DMS114 treated with DMSO at 0.1 percent for 48 hours (cell line): ENCODE measurements around the gene OBSCN.
"Not testable (repeated sequence)": the region's sequence is repeated elsewhere in the genome, so short reads cannot be mapped to it uniquely, and the experiment has no call there.

Experiments
- DNase-seq: peaks from one replicate; lab custom pipeline; 2025; ENCODE audit not compliant: unreplicated experiment; lab: John Stamatoyannopoulos, UW

OBSCN gene

DNA sequence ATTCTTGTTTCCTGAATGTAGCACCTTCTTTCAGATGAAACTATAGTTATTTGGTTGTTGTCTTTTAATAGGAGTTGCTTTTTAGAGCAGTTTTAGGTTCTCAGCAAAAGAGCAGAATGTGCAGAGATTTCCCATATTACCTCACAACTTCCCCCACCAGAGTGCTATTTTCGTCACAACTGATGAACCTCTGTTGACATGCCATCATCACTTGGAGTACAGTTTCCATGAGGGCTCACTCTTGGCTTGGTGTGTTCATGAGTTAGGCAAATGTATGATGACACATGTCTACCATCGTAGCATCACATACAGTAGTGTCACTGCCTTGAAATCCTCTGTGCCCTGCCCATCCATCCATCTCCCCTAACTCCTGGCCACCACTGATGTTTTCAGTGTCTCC, 38.5 kb upstream of the OBSCN start:
- no peak for DNase-seq

DNA sequence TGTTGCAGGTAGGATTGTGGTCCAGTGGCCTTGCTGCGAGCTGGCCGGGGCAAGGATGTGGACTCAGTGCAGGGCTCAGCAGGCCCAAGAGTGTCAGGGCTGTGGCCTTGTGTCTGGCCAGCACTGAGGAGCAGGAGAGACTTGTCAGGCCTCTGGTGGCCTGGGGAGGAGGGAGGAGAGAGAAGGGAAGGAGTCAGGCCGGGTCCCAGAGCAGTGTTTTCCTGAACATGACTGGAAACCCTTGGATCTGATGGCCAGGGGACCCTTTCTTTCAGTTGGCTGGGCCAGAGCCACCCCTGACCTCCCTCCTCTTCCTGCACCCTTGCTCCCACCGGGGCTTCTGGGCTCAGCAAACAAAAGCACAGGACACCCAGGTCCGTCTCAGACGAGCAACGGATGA, 37.2 kb upstream of the OBSCN start:
- no peak for DNase-seq

DNA sequence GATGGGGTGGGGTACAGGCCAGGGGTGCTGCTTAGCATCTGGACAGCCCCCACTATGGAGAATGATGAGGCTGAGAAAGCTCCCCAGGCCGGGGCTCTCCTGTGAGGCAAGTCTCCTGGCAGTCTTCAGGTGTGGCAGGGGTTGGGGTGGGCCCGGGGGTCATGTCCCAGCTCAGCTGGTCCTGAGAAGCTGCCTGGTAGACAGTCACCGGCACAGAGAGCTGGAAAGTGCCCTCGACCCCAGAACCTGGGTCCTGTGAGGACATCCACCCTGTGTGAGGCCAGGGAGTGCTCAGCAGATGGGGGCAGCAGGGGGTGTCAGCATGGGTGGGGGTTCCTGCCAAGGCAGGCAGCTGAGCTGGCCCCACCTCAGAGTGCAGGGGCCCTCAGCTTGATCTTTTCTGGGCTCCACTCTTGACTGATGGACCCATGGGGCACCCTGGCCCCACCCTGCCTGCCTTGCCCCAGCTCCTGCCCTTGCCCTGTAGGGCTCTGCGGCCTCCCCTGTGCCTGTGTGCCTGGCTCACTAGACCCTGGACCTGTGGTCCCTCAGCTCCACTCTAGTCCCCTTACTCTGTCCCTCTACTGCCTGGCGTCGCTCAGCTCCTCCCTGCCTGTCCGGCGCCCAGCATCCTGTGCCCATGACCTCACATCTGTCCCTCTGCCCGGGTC, 36.5 kb upstream of the OBSCN start:
- DNase-seq: no peak

DNA sequence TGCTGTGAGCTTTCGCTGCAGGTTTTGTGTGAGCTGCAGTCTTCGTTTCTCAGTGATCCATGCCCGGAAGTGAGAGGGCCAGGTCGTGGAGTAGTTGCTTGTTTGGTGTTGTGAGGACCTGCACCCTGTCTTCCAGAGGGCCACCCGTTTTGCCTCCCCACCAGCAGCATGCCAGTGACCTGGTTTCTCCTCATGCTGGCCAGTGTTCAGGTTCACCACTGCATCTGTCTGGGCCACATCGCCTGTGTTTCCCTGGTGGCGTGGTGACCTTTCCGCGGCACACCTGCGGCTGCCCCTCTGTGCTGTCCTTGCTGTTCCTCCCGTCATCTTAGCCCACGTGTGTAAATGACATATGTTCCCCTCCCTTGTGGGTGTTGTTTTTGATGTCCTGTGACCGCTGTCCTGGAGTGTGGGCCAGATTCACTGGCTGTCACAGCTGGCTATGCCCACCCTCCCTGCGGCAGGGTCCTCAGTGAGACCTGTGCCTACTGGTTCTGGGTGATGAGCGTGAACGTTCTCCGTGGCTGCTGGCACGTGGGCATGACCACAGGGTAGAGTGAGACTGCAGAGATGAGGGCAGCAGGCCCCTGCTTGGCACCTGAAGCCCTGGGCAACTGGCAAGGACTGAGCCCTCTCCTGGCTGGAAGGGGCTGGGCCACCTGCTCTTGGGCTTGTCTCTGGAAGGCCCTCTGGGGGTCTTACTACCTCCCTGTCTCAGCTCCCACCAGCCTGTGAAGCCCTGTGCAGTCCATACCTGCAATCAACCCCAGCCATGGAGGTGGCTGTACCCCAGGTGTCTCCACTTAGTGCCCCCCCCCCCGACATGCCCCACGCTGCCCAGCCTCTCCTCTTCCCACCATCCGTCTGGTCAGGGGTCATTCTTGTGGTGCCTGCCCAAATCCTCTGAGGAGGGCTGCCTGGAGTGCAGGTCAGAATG, 35.0 kb upstream of the OBSCN start:
- no peak for DNase-seq

DNA sequence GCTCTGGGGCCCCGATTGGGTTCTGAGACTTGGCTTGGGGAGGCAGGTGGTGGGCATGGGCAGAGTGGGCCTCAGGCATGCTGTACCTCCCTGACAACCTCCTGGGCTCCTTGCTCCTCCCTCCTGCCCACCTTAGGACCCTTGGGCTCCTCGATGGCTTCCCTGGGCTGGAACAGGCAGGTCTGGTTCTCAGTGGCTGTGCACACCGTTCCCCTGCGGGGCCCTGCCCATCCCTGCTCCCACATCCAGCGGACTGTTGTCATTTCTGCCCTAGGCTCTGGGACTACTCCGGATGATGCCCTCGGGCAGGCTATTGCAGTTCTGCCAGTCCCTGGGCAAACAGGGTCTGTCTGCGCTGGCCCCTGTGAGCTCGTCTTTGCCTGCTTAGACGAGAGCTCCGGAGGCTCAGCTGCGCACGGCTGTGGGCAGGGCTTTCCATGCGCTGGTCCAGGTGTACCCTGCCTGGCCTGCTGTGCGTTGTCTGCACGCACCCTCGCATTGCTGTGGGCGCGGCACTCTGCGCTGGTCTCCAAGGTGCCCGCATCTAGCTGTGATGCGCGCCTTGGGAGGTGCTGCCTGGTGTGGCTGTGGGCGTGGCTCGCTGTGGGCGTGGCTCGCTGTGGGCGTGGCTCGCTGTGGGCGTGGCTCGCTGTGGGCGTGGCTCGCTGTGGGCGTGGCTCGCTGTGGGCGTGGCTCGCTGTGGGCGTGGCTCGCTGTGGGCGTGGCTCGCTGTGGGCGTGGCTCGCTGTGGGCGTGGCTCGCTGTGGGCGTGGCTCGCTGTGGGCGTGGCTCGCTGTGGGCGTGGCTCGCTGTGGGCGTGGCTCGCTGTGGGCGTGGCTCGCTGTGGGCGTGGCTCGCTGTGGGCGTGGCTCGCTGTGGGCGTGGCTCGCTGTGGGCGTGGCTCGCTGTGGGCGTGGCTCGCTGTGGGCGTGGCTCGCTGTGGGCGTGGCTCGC, 34.0 kb upstream of the OBSCN start:
- DNase-seq: not testable (repeated sequence)

DNA sequence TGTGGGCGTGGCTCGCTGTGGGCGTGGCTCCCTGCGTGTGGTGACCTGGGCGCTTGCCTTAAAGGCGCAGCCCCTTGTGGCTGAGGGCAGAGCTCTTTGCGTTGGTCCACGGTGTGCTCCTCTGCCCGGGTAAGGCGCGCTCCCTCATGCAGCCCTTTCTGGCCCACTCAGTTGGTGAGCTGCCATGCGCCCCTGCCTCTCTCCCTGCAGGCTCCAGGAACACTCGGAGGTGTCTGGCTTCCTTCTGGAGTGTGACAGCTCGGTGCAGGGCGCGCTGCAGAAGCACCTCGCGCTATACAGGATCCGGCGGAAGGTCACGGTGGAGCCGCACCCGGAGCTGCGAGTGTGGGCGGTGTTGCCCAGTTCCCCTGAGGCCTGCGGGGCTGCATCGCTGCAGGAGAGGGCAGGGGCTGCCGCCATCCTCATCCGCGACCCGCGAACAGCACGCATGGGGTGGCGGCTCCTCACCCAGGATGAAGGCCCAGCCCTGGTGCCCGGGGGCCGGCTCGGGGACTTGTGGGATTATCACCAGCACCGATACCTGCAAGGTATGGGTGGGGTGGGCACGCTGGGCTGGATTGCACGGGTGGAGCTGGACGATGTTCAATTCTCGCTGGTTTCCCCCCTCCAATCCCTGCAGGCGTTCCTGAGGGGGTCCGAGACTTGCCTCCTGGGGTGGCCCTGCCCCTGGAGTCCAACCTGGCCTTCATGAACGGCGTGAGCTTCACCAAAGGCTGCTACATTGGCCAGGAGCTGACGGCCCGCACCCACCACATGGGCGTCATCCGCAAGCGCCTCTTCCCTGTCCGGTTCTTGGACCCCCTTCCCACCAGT, 33.1 kb upstream of the OBSCN start:
- DNase-seq: no peak

DNA sequence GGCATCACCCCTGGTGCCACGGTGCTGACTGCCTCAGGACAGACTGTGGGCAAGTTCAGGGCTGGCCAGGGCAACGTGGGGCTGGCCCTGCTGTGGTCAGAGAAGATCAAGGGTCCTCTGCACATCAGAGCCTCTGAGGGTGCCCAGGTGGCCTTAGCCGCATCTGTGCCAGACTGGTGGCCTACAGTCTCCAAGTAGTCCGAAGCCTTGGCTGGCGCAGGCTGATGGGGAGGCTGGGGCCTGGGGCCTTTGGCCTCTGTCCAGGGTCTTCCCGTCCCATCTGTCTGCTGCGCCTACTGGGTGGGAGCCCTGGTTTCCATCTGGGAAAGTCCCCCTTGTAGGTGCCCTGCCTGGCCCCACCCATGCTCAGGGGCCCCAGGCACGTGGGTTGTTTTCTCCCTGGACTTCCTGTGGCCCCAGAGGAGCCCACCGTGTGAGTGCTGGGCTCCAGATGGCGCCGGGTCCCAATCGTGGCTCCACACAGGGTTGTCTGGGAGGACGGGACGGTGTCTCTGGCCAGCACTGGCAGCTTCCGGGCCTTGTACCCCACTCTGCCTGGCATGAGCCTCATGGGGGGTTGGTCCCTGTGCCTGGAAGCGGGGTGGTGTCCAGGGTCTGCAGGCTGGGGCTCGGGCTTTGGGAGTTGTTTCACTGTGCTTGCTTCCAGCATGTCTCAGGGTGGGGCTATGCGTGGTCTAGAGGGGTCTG, 32.4 kb upstream of the OBSCN start:
- no peak for DNase-seq

DNA sequence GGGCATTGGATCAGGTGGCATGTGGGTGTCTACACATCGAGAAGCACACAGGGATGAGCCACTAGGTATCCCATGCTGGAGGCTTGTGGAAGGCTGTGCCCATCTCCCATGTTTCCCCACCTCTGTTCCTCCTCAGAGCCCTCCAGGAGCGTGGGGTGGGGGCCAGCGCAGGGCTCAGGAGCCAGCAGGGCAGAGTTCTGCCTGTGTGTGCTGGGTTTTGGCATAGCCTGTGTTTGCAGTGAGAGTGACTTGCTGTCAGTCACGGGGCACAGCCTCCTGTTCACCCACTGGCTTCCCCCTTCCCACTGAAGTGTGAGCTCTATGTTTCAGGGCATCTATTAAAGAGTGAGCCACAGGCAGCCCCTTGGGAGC, 31.8 kb upstream of the OBSCN start:
- no peak for DNase-seq

DNA sequence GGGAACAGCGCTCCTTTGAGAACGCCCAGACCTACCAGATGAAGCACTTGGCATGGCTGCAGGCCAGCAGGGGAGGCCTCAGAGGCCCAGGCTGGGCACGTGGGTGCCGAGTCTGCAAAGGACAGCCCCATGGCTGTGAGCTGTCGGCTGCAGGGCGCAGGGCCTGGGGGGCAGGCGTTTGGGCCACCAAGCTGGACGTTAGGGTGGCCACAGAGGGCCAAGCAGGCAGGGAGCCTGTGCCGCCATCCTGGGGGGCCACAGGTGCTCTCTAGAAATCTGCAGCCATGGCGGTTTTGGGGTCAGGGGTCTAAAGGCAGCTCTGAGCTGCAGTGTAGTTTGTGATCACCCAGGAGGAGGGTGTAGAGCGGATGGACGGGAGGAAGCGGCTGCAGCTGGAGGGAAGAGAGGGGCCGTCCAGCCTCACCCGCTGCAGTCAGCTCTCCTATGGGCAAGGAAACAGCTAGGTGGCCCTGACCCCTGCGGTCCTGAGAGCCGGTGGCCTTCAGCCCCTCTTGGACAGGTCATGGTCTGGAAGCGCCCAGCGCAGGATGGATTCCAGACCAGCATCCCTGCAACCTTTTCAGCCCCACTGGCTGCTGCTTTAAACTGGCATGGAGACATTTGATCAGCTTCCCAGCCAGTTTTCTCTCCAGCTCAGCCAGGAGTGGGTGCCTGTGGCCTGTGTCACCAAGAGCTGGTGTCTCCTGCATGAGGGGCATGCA, 31.2 kb upstream of the OBSCN start:
- DNase-seq: no peak

DNA sequence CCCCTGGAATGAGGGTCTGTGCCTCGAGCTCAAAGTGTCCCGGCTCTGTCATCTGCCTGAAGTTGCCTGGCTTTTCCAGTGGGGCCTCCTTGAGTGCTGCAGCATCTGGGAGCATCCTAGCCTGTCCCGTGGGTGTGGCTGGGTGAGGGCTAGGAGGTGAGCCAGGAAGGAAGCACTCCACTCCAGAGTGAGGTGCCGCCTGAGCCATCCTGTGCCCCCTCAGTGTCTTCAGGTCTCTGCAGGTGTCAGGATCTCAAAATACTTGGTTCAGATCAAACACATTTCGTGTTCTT, 30.7 kb upstream of the OBSCN start:
- no peak for DNase-seq

DNA sequence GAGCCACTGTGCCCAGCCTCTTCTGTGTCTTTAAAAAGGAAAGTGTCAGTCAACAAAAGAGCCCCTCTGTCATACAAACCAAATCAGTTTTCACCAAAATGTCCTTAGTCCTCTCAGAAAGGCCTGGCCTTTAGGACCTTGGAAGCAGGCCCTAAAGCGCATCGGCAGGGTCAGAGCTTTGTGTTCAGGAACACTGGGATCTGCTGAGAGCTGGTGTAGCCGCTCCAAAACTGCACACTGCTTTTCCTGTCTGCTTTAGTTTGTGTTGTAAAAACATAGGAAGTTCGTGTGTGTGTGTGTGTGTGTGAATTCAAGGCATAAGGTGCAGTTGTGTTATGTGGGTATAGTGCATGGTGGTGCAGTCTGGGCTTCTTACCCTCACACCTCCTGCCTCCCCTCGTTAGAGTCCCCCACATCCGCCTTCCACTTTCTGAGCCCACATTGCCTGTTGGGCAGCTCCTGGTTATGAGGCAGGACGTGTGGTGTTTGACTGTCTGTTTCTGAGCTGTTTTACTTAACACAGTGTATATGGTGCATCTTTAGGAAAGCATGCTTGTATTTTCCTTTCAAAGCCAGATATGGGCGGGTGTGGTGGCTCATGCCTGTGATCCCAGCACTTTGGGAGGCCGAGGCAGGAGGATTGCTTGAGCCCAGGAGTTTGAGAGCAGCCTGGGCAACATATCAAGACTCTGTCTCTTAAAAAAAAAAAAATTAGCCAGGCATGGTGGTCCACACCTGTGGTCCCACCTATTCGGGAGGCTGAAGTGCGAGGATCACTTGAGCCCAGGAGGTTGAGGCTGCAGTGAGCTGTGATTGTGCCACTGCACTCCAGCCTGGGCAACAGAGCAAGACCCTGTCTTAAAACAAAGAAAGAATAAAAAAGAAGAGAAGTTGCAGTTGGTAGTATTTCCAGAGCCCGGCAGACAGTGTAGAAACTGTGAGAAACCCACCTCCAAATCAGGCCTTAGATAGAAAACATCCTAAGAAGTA, 29.8 kb upstream of the OBSCN start:
- no peak for DNase-seq

DNA sequence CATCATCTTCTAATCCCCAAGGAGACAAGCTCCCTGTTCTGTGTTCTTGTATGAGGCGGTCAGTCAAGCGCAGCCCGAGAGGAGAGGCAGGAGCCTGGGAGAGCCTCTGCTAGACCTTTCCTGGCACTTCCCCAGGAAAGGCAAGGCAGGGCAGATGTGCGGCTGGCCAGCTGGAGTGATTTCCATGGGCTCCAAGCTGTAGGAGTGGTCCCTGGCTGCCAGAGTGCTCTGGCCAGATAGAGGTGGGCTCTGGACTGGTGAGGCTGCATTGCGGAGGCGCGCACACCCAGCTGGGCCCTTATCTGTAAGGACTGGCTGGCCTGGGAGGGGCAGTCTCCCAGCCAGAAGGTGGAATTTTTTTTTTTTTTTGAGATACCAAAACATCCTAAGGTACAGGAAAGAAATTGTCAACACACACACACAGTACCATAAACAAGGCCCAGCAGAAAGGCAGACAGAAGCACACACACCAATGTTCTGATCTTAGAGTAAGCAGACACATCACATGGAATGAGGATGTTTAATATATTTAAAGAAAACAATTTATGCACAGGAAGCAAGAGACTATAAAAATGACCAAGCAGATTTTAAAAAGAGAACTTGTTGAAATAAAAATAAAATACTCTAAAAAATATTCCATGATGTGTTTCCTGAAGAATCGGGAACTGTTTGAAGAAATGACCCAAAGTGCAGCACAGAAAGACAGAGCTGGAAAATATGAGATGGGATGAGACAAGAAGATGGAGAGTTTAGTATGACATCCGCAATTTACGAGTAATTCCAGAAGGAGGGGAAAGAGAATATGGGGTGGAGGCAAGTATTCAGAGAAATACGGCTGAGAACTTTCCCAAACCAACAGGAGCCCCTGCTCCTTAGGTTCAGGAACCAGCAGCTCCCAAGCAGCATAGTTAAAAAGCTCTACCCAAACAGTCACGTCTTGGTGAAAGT, 28.8 kb upstream of the OBSCN start:
- DNase-seq: no peak

DNA sequence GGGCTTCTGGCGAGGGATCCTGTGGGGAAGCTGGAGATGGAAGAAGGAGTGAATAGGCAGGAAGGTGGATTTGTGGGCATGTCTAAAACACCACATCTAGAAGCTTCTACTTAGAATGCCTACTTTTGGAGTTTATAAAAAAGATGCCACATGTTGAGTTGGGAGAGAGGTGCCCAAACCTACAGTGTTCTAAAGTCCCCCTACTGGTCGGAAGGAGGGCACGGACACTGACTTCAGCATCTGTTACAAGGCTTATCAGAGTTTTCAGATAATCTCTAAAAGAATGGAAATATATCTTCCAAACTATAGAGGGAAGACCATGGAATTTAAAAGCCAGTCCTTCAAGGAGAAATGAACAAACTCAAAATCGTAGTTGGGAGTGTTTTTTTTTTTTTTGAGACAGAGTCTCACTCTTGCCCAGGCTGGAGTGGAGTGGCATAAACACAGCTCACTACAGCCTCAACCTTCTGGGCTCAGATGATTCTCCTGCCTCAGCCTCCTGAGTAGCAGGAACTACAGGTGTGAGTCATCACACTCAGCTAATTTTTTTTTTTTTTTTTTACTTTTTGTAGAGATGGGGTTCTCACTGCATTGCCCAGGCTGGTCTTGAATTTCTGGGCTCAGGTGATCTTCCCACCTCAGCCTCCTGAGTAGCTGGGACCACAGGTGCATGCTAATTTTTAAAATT, 27.4 kb upstream of the OBSCN start:
- DNase-seq: no peak

DNA sequence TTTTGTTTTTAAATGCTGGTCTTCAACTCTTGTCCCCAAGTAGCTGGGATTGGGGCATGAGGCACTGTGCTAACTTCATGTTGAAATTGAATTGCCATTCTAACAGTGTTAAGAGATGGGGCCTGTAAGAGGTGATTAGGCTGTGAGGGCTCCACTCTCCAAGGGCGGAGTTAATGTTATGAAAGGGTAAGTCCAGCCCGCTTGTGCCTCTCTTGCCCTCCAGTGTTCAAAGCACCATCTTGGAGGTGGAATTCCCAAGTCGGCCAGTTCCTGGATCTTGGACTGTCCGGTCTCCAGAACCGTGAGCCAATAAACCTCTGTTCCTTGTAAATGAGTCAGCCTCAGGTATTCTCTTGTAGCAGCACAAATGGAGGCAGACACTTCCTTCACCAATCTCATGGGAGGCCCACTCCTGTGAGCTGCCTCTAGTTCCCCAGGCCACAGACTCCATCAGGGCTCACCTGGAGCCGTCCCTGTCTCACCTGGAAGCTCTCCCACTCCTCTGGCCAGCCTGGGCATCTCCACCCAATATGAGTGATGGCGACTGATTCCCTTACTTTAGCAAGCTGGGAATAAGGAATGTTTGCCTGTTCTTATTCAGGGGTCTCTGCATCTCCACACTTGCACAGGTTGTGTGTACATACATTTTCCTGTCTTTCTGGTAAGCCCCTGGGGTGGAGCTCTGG, 26.7 kb upstream of the OBSCN start:
- DNase-seq: no peak

DNA sequence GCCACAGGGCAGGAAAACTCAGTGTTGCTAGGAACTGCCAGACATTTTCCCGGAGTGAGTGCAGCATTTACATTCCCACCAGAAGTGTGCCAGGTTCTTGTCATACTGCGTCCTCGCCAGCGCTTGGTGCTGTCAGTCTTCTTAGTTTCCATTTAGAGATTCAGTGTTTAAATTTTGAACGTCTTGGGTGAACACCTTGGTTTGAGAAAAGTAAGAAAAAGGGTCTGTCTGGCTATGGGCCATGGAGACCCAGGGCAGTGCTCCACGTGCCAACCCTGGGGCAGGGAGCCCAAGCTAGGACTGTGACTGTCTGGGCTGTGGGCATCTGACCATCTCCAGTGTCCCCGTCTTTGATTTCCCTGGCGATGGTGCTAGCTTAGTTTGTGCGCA, 26.2 kb upstream of the OBSCN start:
- no peak for DNase-seq
